Activated T-helper 9 cell treated with anti-CD3 and anti-CD28 coated beads, Interleukin-2, amount 50 U/mL, for 16 hours (primary cell): ENCODE results near the gene TAF11L8.
"Not testable (repeated sequence)": the region's sequence is repeated elsewhere in the genome, so short reads cannot be mapped to it uniquely, and the experiment has no call there.

Source experiments
- DNase-seq: peaks from one replicate; pipeline ENCODE4 v3.0.0-alpha.2; 2020; ENCODE audit warnings: low read depth

TAF11L8 gene

GRCh38 chr5:17590860-17591259, at the start of gene TAF11L8:
TSS of gene TAF11L8 (minus strand) at chr5:17590960.
- DNase-seq, result not testable (repeated sequence)

- no peak for DNase-seq
These were observed 43.4 kb upstream of the TAF11L8 start, which contains the start of gene TAF11L14 for GRCh38 chr5:17634160-17634559. TSS of gene TAF11L14 (plus strand) at chr5:17634460.

GRCh38 chr5:17631788-17632187, 41.0 kb upstream of the TAF11L8 start, which contains the start of gene TAF11L13:
TSS of gene TAF11L13 (plus strand) at chr5:17632088.
- DNase-seq, result not testable (repeated sequence)

GRCh38 chr5:17625686-17626085, 34.9 kb upstream of the TAF11L8 start:
- no peak for DNase-seq

GRCh38 chr5:17620627-17621026, 29.9 kb upstream of the TAF11L8 start:
- DNase-seq, result no peak

GRCh38 chr5:17619354-17619753, 28.6 kb upstream of the TAF11L8 start:
- no peak for DNase-seq

- DNase-seq, result no peak
These were observed 24.3 kb upstream of the TAF11L8 start for GRCh38 chr5:17614872-17615605.

GRCh38 chr5:17610092-17610491, 19.3 kb upstream of the TAF11L8 start, which contains the start of gene TAF11L12:
TSS of gene TAF11L12 (plus strand) at chr5:17610392.
- not testable (repeated sequence) for DNase-seq

- not testable (repeated sequence) for DNase-seq
These were observed 16.7 kb upstream of the TAF11L8 start for GRCh38 chr5:17607461-17607860.

- no peak for DNase-seq
These were observed 14.2 kb upstream of the TAF11L8 start for GRCh38 chr5:17604951-17605350.

- not testable (repeated sequence) for DNase-seq
These were observed 13.1 kb upstream of the TAF11L8 start, which contains the start of gene TAF11L11 for GRCh38 chr5:17603880-17604279. TSS of gene TAF11L11 (plus strand) at chr5:17604183.

- not testable (repeated sequence) for DNase-seq
These were observed 7.0 kb upstream of the TAF11L8 start, which contains the start of gene TAF11L10 for GRCh38 chr5:17597728-17598127. TSS of gene TAF11L10 (minus strand) at chr5:17597828.

GRCh38 chr5:17594255-17594654, 3.5 kb upstream of the TAF11L8 start, which contains the start of gene TAF11L9:
TSS of gene TAF11L9 (minus strand) at chr5:17594394.
- DNase-seq, result not testable (repeated sequence)

GRCh38 chr5:17585658-17586057, 5.1 kb downstream of the TAF11L8 start, which contains the start of gene TAF11L7:
TSS of gene TAF11L7 (minus strand) at chr5:17585758.
- not testable (repeated sequence) for DNase-seq
